Measurements from ENCODE around the gene VTI1A.
"Not testable (repeated sequence)": the region's sequence is repeated elsewhere in the genome, so short reads cannot be mapped to it uniquely, and the experiment has no call there.

The VTI1A gene

GRCh38 chr10:112581921-112582320, 134.9 kb downstream of the VTI1A start:
- Histone ChIP-seq H3K4me3 (ENCODE audit: low read depth, low read length) (no peak overlapping the region), H3K36me3 (ENCODE audit: control insufficient read depth, insufficient read depth, low read length) (no peaks in the 10 kb centered on the region), H3K4me1 (ENCODE audit: control insufficient read depth, insufficient read depth, low read length) (peaks cover 3% of the 10 kb centered on the region)

GRCh38 chr10:112583236-112583939, 136.4 kb downstream of the VTI1A start:
- H3K36me3 ChIP-seq (ENCODE audit: control insufficient read depth, insufficient read depth, low read length) = no peaks in the 10 kb centered on the region
- H3K4me1 ChIP-seq (ENCODE audit: control insufficient read depth, insufficient read depth, low read length) = peaks cover 4% of the 10 kb centered on the region
- no peaks in the 10 kb centered on the region for H3K27me3 ChIP-seq (ENCODE audit: control insufficient read depth, insufficient read depth, low read length)
- no peaks in the 10 kb centered on the region for H3K9me3 ChIP-seq (ENCODE audit: control insufficient read depth, insufficient read depth, low read length)
- H3K4me3 ChIP-seq (ENCODE audit: low read depth, low read length) = no peak overlapping the region
- H3K9ac ChIP-seq (ENCODE audit: low read depth, low read length) = no peak overlapping the region

More at GRCh38 chr10:112581921-112582320, 134.9 kb downstream of the VTI1A start:
- H3K27me3 ChIP-seq (ENCODE audit: control insufficient read depth, insufficient read depth, low read length) = no peaks in the 10 kb centered on the region
- H3K9ac ChIP-seq (ENCODE audit: low read depth, low read length) = no peak overlapping the region
- H3K9me3 ChIP-seq (ENCODE audit: control insufficient read depth, insufficient read depth, low read length) = no peaks in the 10 kb centered on the region

GRCh38 chr10:112584276-112584675, 137.3 kb downstream of the VTI1A start:
- H3K9me3 ChIP-seq (ENCODE audit: control insufficient read depth, insufficient read depth, low read length) = no peaks in the 10 kb centered on the region
- no peak overlapping the region for H3K9ac ChIP-seq (ENCODE audit: low read depth, low read length)

GRCh38 chr10:112585126-112585525, 138.1 kb downstream of the VTI1A start:
- Histone ChIP-seq H3K36me3 (ENCODE audit: control insufficient read depth, insufficient read depth, low read length) (no peaks in the 10 kb centered on the region), H3K27me3 (ENCODE audit: control insufficient read depth, insufficient read depth, low read length) (no peaks in the 10 kb centered on the region), H3K9me3 (ENCODE audit: control insufficient read depth, insufficient read depth, low read length) (no peaks in the 10 kb centered on the region), H3K9ac (ENCODE audit: low read depth, low read length) (no peak overlapping the region), H3K4me1 (ENCODE audit: control insufficient read depth, insufficient read depth, low read length) (peaks cover 4% of the 10 kb centered on the region), H3K4me3 (ENCODE audit: low read depth, low read length) (no peak overlapping the region)

More at GRCh38 chr10:112584276-112584675, 137.3 kb downstream of the VTI1A start:
- H3K4me1 ChIP-seq (ENCODE audit: control insufficient read depth, insufficient read depth, low read length) = peaks cover 4% of the 10 kb centered on the region
- H3K4me3 ChIP-seq (ENCODE audit: low read depth, low read length) = no peak overlapping the region
- H3K27me3 ChIP-seq (ENCODE audit: control insufficient read depth, insufficient read depth, low read length) = no peaks in the 10 kb centered on the region
- no peaks in the 10 kb centered on the region for H3K36me3 ChIP-seq (ENCODE audit: control insufficient read depth, insufficient read depth, low read length)

DNA sequence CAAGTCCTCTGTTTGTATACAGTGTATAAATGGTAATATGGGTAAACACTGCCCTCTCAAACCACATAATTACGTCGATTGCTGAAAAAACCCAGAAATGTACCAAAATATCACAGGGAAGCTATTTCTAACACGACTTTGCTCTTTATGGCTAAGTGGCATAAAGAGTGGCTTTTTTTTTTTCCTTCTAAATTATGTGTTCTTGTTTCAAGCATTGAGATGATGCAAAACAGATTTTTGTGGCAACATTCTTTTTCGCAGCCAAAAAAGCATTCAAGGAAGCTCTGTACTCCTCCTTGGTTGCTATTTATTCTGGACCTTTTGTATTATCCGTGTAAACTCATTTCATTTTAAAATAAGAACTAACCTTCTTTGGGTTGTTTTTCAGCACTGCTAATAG, 138.9 kb downstream of the VTI1A start:
- H3K27me3 ChIP-seq (ENCODE audit: control insufficient read depth, insufficient read depth, low read length) = no peaks in the 10 kb centered on the region
- H3K4me3 ChIP-seq (ENCODE audit: low read depth, low read length) = no peak overlapping the region
- peaks cover 4% of the 10 kb centered on the region for H3K4me1 ChIP-seq (ENCODE audit: control insufficient read depth, insufficient read depth, low read length)
- H3K9ac ChIP-seq (ENCODE audit: low read depth, low read length) = no peak overlapping the region
- H3K36me3 ChIP-seq (ENCODE audit: control insufficient read depth, insufficient read depth, low read length) = no peaks in the 10 kb centered on the region
- H3K9me3 ChIP-seq (ENCODE audit: control insufficient read depth, insufficient read depth, low read length) = no peaks in the 10 kb centered on the region

- Histone ChIP-seq H3K4me3 (ENCODE audit: low read depth, low read length) (no peak overlapping the region), H3K9ac (ENCODE audit: low read depth, low read length) (no peak overlapping the region), H3K9me3 (ENCODE audit: control insufficient read depth, insufficient read depth, low read length) (no peaks in the 10 kb centered on the region), H3K4me1 (ENCODE audit: control insufficient read depth, insufficient read depth, low read length) (peaks cover 4% of the 10 kb centered on the region), H3K36me3 (ENCODE audit: control insufficient read depth, insufficient read depth, low read length) (no peaks in the 10 kb centered on the region), H3K27me3 (ENCODE audit: control insufficient read depth, insufficient read depth, low read length) (no peaks in the 10 kb centered on the region)
Observed at GRCh38 chr10:112587729-112588128, 140.7 kb downstream of the VTI1A start.

DNA sequence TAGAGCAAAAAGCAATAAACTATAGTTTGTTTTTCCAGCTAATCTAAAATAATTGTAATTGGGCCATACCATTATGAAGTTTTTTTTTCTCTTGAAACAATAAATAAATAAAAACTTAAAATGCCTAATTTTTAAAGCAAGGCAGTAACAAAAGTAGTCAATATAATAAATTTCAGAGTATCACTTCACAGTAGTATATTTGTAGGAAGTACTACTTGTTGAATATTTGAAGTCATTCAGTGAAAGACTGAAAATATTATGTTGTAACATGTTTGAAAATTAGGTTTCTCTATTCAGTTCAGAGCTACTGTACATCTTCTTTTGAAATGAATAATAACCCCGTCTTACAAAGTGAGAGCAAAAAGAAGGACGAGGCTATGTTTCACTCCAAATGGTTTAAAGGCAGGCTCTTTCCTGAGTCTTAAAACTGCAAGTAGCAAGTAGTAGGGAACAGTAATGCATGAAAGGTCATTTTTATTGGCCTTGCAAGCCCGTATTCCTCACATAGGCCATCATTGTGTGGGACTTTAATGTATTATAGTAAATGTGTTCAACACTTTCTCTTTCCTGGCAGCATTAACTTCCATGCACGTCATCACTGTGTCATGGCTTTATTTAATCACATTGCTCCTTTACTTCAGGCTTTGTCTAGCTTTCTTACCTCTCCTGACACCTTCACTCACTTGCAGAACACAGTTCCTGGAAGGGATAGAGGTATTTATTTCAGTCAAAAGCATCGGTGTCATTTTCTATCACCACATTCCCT, 141.4 kb downstream of the VTI1A start:
- no peaks in the 10 kb centered on the region for H3K9me3 ChIP-seq (ENCODE audit: control insufficient read depth, insufficient read depth, low read length)
- no peaks in the 10 kb centered on the region for H3K36me3 ChIP-seq (ENCODE audit: control insufficient read depth, insufficient read depth, low read length)
- H3K4me1 ChIP-seq (ENCODE audit: control insufficient read depth, insufficient read depth, low read length) = peaks cover 2% of the 10 kb centered on the region
- H3K9ac ChIP-seq (ENCODE audit: low read depth, low read length) = no peak overlapping the region
- no peak overlapping the region for H3K4me3 ChIP-seq (ENCODE audit: low read depth, low read length)
- H3K27me3 ChIP-seq (ENCODE audit: control insufficient read depth, insufficient read depth, low read length) = no peaks in the 10 kb centered on the region

DNA sequence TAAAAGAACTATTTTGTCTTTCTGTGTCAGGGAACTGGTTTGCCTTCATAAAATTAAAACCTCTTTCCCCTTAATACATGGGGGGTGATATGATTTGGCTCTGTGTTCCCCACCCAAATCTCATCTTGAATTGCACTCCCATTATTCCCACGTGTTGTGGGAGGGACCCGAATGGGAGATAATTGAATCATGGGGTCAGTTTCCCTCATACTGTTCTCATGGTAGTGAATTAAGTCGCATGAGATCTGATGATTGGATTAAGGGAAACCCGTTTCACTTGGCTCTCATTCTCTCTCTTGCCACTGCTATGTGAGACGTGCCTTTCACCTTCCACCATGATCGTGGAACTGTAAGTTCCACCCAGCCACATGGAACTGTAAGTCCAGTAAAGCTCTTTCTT, 142.1 kb downstream of the VTI1A start:
- no peaks in the 10 kb centered on the region for H3K9me3 ChIP-seq (ENCODE audit: control insufficient read depth, insufficient read depth, low read length)
- no peak overlapping the region for H3K9ac ChIP-seq (ENCODE audit: low read depth, low read length)
- H3K4me1 ChIP-seq (ENCODE audit: control insufficient read depth, insufficient read depth, low read length) = peaks cover 2% of the 10 kb centered on the region
- H3K36me3 ChIP-seq (ENCODE audit: control insufficient read depth, insufficient read depth, low read length) = no peaks in the 10 kb centered on the region
- no peak overlapping the region for H3K4me3 ChIP-seq (ENCODE audit: low read depth, low read length)
- no peaks in the 10 kb centered on the region for H3K27me3 ChIP-seq (ENCODE audit: control insufficient read depth, insufficient read depth, low read length)

DNA sequence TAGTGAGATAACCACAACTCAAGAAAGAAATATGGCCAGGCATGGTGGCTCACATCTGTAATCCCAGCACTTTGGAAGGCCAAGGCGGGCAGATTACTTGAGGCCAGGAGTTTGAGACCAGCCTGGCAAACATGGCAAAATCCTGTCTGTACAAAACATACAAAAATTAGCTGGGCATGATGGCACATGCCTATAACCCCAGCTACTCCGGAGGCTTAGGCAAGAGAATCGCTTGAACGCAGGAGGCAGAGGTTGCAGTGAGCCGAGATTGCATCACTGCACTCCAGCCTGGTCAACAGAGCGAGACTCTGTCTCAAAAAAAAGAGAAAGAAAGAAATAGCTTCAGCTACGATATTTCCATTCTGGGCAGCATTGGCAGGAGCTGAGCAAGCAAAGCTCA, 143.8 kb downstream of the VTI1A start:
- not testable (repeated sequence) for H3K9me3 ChIP-seq (ENCODE audit: control insufficient read depth, insufficient read depth, low read length); H3K4me3 ChIP-seq (ENCODE audit: low read depth, low read length); H3K36me3 ChIP-seq (ENCODE audit: control insufficient read depth, insufficient read depth, low read length); H3K27me3 ChIP-seq (ENCODE audit: control insufficient read depth, insufficient read depth, low read length); H3K9ac ChIP-seq (ENCODE audit: low read depth, low read length); H3K4me1 ChIP-seq (ENCODE audit: control insufficient read depth, insufficient read depth, low read length)

DNA sequence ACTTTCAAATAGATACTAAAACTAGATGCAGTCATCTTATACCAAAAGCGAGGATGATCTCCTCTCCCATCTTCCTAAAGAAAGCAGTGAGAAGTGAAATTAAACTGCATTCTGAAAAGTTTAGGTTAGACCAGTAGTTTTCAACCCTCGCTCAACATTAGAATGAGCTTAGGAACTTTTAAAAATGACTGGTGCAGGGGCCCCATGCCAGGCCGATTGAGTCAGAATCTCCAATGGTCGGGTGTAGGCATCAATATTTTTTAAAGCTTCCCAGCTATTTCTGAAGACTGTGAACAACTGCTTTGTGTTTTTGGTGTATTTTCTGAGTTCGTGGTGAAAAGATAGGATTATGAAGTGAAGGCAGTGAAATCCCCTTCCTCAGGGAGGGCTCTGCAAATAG, 146.0 kb downstream of the VTI1A start:
- H3K27me3 ChIP-seq (ENCODE audit: control insufficient read depth, insufficient read depth, low read length) = no peaks in the 10 kb centered on the region
- no peaks in the 10 kb centered on the region for H3K4me1 ChIP-seq (ENCODE audit: control insufficient read depth, insufficient read depth, low read length)
- H3K9me3 ChIP-seq (ENCODE audit: control insufficient read depth, insufficient read depth, low read length) = no peaks in the 10 kb centered on the region
- no peaks in the 10 kb centered on the region for H3K36me3 ChIP-seq (ENCODE audit: control insufficient read depth, insufficient read depth, low read length)
- no peak overlapping the region for H3K4me3 ChIP-seq (ENCODE audit: low read depth, low read length)
- H3K9ac ChIP-seq (ENCODE audit: low read depth, low read length) = no peak overlapping the region

GRCh38 chr10:112601214-112602090, 154.4 kb downstream of the VTI1A start:
- Histone ChIP-seq H3K9me3 (ENCODE audit: control insufficient read depth, insufficient read depth, low read length) (no peaks in the 10 kb centered on the region), H3K36me3 (ENCODE audit: control insufficient read depth, insufficient read depth, low read length) (no peaks in the 10 kb centered on the region), H3K9ac (ENCODE audit: low read depth, low read length) (no peak overlapping the region), H3K27me3 (ENCODE audit: control insufficient read depth, insufficient read depth, low read length) (no peaks in the 10 kb centered on the region), H3K4me1 (ENCODE audit: control insufficient read depth, insufficient read depth, low read length) (no peaks in the 10 kb centered on the region), H3K4me3 (ENCODE audit: low read depth, low read length) (no peak overlapping the region)

All from iPS-15b (cell line).